DMS153 treated with DMSO at 0.1 percent for 48 hours (cell line): ENCODE measurements around the gene USP11.
A peak's percentile ranks its signal among the peaks of the same experiment; 100 is the strongest.

ENCODE experiments used
- DNase-seq: peaks from one replicate; lab custom pipeline; 2025; ENCODE audit not compliant: unreplicated experiment; lab: John Stamatoyannopoulos, UW

The USP11 gene

DNA sequence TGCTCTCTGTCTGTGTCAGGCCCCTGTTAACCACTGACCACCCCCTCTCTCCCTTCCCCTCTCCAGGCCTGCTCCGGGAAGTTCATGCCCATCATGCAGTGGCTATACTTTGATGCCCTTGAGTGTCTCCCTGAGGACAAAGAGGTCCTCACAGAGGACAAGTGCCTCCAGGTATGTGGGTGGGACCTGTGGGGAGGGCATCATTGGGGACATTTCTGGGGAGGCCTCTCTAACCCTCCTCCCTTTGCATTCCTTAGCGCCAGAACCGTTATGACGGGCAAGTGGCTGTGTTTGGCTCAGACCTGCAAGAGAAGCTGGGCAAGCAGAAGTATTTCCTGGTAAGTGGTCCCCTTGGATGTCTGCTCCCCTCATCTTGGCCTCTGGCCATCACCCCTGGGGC lies 29.9 kb upstream of the USP11 start:
- no peak for DNase-seq

DNA sequence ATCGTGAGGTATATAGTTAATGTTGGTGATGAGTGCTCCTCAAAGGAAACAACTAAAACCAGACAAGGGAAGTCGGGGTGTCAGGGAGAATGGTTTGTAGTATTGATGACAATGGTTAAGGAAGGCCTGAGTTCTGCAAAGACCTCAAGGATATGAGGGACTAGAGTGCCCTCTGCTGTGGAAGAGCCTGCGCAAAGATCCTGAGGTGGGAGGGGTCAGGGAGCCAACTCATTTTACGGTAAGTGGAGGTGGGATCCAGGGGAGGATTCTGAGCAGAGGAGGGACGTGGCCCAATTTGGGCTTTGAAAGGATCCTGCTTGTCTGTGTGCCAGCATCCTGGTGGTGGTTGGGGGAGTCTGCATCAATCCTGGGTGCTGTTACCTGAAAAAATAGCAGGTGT lies 27.8 kb upstream of the USP11 start:
- DNase-seq: no peak

DNA sequence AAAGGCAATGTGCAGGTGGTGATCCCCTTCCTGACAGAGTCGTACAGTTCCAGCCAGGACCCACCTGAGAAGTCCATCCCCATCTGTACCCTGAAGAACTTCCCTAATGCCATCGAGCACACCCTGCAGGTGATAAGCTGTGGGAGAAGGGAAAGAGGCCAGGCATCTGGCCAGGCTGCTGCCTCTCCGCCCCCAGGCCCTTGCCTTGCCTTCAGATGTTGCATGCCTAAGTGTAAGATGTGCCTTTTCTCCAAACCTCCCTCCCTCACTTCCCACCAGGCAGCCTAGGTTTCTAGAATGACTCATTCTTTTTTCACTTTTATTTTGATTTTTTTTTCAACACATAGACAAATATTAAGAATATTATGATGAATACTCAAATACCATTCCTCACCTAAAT lies 26.5 kb upstream of the USP11 start:
- no peak for DNase-seq

DNA sequence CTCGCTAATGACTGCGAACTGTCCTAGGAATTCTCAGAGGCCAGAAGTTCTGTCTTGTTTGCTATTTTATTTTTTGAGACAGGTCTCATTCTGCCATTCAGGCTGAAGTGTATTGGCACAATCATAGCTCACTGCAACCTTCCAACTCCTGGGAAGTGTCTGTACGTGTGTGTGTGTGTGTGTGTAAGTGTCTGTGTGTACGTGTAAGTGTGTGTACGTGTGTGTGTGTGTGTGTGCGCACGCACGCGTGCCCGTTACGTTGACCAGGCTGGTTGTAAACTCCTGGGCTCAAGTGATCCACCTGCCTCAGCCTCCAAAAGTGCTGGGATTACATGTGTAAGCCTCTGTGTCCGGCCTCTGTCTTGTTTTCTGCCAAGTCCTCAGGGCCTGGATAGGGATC lies 24.7 kb upstream of the USP11 start:
- DNase-seq: no peak

DNA sequence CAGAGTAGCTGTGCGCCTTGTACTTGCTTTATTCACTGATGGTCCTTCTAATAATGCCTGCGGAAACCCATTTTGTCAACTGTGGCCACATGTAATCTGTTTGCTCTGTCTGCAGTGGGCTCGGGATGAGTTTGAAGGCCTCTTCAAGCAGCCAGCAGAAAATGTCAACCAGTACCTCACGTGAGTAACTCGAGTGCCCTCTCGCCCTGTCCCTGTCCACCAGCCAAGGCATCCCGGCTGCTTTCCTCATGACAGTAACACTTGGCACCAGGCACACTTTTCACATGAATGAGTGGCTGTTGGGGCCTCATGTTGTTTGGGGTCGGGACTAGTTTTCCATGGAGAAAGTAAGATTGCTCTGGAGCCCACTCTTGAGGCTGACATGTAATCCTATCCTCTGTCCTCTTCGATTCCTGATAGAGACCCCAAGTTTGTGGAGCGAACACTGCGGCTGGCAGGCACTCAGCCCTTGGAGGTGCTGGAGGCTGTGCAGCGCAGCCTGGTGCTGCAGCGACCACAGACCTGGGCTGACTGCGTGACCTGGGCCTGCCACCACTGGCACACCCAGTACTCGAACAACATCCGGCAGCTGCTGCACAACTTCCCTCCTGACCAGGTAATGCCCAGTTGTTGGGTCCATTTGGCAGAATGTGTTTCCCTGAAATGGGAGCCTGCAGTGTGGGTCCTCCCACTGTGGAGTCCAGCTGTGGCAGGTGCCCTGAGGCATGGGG lies 23.1 kb upstream of the USP11 start:
- DNase-seq: no peak

DNA sequence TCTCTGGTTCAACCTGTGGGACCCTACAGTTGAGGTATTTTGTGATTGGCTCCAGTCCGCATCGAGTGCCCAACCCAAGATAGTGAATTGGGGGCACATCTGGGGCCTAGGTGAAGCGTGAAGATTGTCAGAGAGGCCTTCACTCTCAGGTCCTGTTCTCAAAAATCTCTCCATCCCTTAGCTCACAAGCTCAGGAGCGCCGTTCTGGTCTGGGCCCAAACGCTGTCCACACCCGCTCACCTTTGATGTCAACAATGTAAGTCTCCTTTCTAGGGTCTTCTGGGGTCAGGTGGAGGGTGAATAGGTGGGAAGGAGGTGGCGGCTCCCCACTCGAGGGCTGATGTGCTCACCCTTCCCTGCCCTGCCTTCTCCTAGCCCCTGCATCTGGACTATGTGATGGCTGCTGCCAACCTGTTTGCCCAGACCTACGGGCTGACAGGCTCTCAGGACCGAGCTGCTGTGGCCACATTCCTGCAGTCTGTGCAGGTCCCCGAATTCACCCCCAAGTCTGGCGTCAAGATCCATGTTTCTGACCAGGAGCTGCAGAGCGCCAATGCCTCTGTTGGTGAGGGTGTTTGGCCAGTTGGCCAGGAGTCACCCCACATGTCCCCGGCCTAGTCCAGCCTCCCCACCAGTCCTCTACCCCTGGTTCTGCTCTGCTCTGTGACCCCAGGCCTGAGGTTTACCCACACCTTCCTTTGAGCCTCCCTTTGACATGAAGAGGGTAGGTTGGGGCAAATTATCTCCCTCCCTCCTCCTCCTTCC lies 22.0 kb upstream of the USP11 start:
- no peak for DNase-seq

DNA sequence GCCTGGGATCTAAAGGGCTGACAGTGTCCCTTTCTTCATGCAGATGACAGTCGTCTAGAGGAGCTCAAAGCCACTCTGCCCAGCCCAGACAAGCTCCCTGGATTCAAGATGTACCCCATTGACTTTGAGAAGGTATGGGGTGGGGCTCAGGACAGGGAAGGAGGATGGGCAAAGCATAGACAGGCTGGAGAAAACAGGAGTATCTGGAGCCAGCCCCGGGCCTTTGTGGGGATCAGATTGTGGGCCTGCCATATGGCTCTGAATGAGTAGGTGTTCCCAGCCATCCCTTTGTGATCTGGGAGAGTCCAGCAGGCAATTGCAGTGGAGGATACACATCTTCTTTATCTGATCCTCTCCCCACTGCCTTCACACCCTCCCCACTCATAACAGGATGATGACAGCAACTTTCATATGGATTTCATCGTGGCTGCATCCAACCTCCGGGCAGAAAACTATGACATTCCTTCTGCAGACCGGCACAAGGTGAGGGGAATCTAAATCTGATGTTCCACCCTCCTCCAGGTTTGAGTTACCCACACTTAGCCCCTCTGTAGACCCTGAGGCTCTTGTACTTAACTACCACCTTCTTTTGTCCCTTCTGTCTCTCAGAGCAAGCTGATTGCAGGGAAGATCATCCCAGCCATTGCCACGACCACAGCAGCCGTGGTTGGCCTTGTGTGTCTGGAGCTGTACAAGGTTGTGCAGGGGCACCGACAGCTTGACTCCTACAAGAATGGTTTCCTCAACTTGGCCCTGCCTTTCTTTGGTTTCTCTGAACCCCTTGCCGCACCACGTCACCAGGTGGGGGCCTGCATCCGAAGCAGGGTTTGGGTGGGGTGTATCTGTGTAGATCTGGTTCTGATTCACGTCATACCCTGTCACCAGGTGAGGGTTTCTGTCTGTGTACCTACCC lies 20.2 kb upstream of the USP11 start:
- DNase-seq: no peak

DNA sequence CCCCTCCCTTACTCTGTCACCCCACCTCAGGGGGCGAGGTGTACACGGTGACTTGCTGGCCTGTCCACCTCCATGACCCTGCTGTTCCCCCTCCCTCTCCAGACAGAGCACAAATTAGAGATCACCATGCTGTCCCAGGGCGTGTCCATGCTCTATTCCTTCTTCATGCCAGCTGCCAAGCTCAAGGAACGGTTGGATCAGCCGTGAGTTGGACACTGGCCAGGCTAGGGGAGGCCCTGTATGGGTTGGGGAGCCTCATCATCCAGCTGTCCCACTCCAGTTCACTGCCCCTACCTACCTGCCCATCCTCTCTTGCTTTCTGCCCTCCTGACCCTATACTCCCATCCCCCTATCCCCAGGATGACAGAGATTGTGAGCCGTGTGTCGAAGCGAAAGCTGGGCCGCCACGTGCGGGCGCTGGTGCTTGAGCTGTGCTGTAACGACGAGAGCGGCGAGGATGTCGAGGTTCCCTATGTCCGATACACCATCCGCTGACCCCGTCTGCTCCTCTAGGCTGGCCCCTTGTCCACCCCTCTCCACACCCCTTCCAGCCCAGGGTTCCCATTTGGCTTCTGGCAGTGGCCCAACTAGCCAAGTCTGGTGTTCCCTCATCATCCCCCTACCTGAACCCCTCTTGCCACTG lies 18.3 kb upstream of the USP11 start:
- no peak for DNase-seq

DNA sequence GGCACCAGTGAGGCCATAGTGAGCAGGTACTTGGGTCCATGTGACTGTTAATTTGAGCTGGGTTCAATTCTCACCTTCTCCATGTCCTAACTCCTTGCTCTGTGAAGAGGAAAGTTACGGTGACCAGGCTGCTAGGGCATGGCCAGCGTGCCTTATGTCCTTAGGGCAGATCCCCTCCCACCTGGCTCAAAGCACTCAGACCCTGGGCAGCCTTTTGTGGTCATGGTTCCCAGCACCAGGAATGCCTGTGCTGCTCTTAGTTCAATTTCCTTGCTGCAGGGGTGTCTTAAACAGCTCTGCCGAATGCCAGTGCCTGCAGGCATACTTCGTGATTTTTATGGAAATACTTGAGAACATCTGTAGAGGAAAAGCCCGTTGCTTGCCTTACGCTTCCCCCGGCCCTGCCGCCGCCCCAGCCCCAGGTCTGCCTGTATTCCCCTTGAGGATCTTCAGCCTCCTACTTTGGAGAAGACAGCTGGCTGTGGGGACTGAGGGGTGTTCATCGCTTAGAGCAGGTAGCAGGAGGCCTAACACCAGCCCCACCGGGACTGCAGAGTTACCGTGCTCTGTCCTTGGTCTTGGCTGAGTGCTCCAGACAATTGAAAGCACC lies 17.4 kb upstream of the USP11 start:
- no peak for DNase-seq

DNA sequence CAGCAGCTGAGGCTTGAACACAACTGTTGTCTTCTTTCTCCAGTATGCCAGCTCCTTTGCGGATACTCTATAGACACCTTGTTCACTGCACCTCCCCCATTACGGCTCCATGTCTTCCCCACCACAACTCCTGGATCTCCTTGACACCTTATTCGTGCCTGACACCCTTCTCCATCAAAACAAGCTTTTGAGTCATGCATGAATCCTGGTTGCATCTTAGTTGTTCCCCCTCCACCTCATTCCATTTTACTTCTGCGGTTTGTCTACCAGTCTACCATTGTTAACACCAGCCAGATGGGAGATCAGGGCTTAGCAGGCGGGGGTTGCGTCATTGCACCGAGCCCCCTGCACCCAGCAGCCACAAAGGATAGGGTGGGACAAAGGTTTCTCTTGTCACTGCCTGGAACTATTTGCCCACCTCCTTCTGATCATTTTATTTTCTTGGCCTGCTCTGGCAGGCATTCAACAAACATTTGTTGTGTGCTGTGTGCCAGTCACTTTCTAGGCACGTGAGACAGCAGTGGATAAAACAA lies 16.4 kb upstream of the USP11 start:
- DNase-seq: no peak

DNA sequence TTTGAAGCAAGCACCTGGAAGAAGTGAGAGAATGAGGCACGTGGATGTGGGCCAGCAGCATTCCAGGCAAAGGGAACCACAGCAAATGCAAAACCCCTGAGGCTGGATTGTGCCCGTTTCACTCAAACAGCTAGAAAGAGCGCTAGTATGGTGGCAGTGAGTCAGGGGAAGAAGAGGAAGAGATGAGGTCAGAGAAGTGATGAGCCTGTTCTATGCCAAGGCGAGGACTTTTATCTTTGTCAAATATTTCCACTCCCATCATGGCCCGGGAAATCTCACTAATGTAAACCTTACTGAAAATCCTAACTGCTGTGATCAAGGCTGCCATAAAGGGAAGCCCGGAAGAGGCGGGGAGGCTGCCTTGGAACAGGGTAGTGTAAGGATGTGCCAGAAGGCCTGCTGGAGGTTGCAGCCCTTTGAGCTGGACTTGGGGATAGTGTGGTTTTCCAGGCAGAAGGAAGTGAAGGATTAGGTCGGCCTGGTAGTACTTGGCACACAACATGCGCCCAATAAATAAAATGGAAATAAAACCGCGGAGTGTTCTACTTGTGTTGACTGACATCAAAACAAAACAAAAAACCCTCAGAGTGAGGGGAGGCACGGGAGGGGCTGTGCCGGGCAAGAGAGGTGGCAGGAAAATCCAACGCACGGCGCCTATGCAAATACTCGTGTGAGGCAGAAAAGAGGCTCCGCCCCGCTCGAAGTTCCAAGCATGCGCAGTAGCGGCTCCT lies 15.5 kb upstream of the USP11 start:
- no peak for DNase-seq

DNA sequence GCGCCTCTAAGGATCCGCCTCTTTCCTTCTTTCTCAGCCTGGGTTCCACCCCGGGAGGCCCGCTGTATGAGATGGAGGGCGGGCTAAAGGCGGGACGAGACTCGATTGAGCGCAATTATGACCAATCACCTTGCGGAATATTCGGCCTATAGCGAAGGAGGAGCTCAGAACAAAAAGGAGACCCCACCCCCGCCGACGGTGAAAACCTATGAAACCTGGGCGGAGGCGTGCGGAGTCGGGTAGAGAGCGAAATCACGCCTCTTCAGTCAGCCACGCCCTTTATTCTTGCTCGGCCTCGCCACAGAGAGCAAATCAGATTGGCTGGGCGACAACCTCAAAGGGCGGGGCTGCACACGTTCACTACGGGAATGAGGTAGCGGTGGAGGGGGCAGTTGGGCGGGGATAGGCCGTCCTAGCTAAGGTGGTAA lies 14.9 kb upstream of the USP11 start:
- peak; percentile 80 for DNase-seq

DNA sequence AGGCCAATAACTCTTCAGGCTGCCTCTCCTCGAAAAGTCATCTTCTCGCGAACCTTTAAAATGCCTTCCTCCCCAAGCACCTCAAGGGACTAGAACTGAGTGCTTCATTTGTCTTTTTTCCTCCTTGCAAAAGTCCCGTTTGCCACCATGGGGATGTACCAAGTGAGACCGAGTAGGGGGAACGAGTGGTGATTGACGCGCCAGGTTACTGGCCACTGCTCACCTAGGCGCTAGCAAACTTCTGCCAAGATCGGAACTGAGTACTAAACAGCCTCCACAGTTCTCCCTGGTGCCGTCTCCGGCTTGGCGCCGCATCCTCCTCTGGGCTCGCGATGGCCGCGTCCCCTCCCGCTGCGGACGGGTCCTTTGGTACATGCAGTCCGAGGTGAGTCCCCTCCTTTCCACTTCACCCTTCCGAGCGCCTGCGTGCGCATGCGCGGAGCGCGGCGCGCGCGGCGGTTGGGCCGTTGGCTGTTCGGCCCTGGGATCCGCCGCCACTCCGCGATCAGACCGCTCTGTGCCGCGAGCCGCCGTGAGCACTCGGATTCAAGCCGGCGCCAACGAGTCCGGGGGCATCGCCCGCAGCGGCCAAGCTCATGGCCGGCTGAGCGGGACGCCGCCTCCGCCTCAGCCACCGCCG lies 14.4 kb upstream of the USP11 start, which contains the start of gene CDK16:
TSS of gene CDK16 (plus strand) at position 402 of the 640 bp plus-strand sequence. CDS start 4,877 bp downstream, outside the sequence.
- peak; percentile 64 for DNase-seq

DNA sequence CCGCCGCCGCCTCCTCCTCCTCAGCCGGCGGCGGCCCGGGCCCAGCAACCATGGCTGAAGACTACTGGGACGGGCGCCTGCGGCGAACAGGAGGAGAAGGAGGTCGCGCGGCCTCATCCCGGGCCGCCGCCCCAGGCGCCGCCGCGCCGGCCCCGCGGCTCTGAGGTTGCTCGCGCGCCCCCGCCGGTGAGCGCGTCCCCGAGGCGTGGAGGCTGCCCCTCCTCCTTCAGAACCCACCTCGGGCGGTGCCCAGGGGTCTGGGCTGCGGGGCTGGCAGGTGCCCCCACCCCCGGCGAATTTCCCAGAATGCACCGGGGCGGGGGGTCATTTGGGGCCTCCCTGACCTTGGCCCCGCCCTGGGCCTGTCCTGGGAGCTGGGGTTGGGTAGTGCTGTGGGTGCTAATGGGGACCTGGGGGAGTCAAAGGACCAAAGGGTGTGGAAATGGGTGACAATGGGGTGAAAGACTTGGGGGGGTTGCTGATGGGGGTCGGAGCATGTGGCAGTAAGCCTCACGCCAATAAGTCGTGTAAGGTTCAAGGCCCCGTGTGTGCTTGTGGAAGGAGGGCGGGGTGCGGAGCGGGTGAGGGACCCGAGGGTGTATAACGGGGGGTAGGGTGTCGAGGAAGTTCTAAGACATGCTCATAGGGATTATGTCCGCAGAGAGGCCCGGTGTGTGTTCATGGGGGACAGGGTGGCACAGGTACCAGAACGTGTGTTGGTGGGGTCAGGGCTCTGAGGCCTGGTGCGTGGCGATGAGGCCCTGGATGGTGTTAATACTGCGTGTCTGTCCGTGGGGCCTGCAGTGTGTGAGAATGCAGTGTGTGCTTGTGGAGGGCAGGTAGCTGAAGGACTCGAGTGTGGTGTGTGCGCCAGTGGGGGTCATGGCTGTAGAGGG lies 13.6 kb upstream of the USP11 start:
- DNase-seq: no peak

DNA sequence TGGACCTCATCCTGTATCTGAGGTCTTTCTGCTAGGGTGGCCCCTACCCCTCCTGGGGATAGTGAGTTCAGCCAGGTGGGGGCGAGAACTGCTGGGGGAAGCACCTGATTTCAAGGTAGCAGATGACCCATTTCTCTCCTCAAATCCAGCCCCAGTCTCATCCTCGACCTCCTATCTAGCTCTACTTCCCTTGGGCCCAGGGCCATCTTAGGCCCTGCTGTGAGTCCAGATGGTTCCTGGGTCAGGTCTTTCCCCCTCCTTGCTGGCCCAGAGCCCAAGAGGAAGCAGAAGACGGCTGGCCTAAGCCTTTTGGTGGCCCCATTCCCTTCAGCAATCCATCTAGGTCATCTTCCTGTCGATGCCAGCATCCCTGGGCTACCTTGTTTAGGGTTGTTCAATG lies 11.1 kb upstream of the USP11 start:
- no peak for DNase-seq

DNA sequence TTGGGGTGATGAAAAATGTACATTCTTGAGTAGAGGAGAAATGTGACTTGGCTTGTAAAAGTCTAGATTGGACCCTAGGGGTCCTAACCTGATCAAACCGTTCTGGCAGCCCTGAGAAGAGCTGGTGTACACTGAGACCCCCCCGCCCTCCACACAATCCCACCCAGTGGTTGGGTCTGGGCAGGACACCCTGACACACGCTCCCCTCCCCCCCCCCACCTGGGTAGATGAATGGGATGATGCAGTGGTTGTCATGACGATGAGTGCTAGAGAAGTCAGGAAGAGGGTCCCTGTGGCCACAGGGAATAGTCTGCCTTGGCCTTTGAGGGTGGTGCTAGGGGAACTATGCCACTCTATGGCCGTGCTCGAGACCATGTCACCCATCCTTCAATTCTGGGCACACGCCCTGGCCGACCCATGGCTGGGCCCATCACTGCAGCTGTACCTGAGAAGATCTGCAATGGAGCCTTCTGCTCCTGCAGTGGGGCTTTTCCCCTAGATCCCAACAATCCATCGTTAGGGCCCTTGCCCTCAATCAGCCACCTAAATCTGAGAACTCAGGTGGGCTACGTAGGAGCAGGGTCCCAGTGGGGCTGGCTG lies 10.0 kb upstream of the USP11 start:
- DNase-seq: no peak

DNA sequence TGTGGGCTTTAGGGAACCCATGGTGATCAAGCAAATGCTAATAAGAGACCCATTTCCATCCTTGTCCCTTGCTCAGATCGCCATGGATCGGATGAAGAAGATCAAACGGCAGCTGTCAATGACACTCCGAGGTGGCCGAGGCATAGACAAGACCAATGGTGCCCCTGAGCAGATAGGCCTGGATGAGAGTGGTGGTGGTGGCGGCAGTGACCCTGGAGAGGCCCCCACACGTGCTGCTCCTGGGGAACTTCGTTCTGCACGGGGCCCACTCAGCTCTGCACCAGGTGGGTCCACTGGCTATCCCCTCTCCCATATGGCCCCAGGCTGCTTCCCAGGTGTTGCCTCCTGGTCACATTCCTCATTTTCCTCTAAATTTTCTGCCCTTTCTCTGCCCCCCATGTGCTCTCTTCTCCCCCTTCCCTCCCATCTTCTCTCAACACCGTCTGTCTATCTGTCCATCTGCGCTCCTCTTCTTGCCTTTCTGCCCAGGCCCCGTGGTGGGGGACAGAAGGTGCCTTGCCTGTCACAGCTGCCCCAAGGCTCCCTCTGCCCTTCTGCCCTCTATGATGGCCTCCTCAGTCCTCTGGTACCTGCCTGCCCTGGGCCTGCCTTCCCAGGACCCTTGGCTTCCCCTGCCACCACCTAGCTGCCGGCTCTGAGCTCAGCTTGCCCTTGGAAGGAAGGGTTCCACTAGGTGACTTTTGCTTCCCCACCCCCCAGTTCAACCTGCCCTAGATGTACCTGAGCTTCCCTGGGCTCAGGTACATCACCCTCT lies 9.1 kb upstream of the USP11 start:
- DNase-seq: no peak
